Nephron progenitor cell (in vitro differentiated cells): Measurements from ENCODE around the gene PLD1.

Source experiments
- DNase-seq: peaks from one replicate; pipeline ENCODE4 v3.0.0; 2021
- H3K27ac Mint-ChIP-seq: 2 replicates; pipeline ENCODE4 v1.8.0; 2021; ENCODE audit warnings: mild to moderate bottlenecking, moderate library complexity, mixed read lengths
- H3K27me3 Mint-ChIP-seq: 2 replicates; pipeline ENCODE4 v1.8.0; 2021; ENCODE audit warnings: mild to moderate bottlenecking, low read depth, mixed read lengths; ENCODE audit not compliant: poor library complexity
- H3K36me3 Mint-ChIP-seq: 2 replicates; pipeline ENCODE4 v1.8.0; 2021; ENCODE audit warnings: low read depth, mixed read lengths
- H3K4me1 Mint-ChIP-seq: 2 replicates; pipeline ENCODE4 v1.8.0; 2021; ENCODE audit warnings: mixed read lengths
- H3K4me3 Mint-ChIP-seq: 2 replicates; pipeline ENCODE4 v1.8.0; 2021; ENCODE audit warnings: mild to moderate bottlenecking, moderate library complexity, mixed read lengths
- H3K9me3 Mint-ChIP-seq: 2 replicates; pipeline ENCODE4 v1.8.0; 2021; ENCODE audit warnings: mild to moderate bottlenecking, moderate library complexity, mixed read lengths
- TF ChIP-seq, protein P1 (sequence below): fragments of 200-600 bp; sonication (generic); IDR thresholded peaks from 2 replicates; pipeline ENCODE4 v1.5.0; 2021; ENCODE audit warnings: antibody characterized with exemption

Gene PLD1

DNA sequence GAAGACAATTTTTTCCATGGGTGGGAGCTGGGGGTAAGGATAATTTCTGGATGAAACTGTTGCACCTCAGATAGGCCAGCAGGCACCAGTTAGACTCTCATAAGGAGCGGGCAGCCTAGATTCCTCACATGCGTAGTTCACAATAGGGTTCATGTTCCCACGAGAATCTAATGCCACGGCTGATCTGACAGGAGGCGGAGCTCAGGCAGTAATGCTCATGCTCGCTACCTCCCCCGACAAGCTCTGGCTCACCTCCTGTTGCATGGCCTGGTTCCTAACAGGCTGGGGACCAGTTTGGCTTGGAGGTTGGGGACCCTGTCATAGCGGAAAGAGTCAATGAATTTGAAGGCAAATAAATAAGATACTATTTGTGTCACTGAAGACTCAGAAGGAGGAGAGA, 105.5 kb downstream of the PLD1 start:
- DNase-seq: no peak
- TF ChIP-seq, protein P1, sequence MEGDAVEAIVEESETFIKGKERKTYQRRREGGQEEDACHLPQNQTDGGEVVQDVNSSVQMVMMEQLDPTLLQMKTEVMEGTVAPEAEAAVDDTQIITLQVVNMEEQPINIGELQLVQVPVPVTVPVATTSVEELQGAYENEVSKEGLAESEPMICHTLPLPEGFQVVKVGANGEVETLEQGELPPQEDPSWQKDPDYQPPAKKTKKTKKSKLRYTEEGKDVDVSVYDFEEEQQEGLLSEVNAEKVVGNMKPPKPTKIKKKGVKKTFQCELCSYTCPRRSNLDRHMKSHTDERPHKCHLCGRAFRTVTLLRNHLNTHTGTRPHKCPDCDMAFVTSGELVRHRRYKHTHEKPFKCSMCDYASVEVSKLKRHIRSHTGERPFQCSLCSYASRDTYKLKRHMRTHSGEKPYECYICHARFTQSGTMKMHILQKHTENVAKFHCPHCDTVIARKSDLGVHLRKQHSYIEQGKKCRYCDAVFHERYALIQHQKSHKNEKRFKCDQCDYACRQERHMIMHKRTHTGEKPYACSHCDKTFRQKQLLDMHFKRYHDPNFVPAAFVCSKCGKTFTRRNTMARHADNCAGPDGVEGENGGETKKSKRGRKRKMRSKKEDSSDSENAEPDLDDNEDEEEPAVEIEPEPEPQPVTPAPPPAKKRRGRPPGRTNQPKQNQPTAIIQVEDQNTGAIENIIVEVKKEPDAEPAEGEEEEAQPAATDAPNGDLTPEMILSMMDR: no peak
- Mint-ChIP-seq H3K4me1 (no peaks in the 10 kb centered on the region), H3K4me3 (no peak overlapping the region), H3K27me3 (peaks cover 8% of the 10 kb centered on the region), H3K36me3 (peaks cover 4% of the 10 kb centered on the region), H3K9me3 (peaks cover 26% of the 10 kb centered on the region), H3K27ac (no peak overlapping the region)

DNA sequence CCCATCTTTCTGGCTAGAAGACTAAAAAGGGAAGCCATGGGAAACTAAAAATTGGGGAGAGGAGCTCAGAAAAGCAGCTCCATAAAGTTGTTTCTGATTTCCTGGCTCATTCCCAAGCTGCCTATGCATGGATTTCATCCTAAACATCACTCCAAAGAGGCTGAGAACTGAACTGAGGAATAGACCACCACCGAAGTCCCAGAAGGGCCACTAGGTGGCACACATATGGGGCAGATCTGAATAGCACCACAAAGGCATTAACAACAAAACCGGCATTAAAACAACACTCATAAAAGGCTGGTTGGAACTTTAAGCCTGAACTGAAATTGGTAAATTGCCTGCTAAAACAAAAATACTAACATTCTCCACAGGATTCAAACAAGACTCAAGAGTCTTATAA, 106.3 kb downstream of the PLD1 start:
- peaks cover 4% of the 10 kb centered on the region for H3K36me3 Mint-ChIP-seq
- peaks cover 26% of the 10 kb centered on the region for H3K9me3 Mint-ChIP-seq
- TF ChIP-seq, protein P1: no peak
- peaks cover 8% of the 10 kb centered on the region for H3K27me3 Mint-ChIP-seq
- DNase-seq: no peak
- H3K27ac Mint-ChIP-seq: no peak overlapping the region
- no peaks in the 10 kb centered on the region for H3K4me1 Mint-ChIP-seq
- no peak overlapping the region for H3K4me3 Mint-ChIP-seq

DNA sequence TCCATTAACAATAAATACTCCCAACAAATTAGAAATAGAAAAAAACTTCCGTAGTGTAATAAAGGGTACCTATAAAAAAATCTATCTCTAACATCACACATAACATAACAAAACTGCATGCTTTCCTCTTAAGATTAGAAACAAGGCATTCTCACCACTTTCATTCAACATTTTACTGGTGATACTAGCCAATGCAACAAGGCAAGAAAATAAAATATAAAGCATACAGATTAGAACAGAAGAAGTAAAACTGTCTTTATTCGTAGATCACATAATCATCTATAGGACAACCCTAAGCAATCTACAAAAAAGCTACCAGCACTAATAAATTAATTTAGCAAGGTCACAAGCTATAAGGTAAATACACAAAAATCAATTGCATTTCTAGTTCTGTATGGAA, 107.1 kb downstream of the PLD1 start:
- Mint-ChIP-seq H3K27ac (no peak overlapping the region), H3K4me1 (no peaks in the 10 kb centered on the region), H3K27me3 (peaks cover 8% of the 10 kb centered on the region), H3K9me3 (peaks cover 26% of the 10 kb centered on the region), H3K4me3 (no peak overlapping the region), H3K36me3 (peaks cover 4% of the 10 kb centered on the region)
- TF ChIP-seq, protein P1: no peak
- DNase-seq: no peak

DNA sequence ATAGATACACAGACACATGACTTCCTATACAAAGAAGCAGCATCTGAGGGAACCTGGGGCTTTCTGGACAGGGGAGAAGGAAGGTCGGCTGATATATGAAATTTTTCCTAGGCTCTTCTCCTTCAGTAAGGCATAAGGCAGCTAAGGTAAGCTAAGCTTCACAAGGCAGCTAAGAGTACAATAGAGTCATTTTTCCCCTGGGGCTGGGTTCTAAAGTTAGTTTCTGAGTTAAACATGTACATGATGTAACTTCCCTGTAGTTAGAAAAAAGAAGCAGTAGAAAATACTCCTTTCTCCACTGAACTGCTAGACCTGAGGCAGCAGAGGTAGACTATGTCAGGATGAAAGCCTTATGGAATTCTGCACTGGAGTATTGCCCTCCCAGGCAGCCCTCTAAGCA, 109.6 kb downstream of the PLD1 start:
- no peaks in the 10 kb centered on the region for H3K4me1 Mint-ChIP-seq
- no peak for DNase-seq
- H3K27ac Mint-ChIP-seq: no peak overlapping the region
- H3K9me3 Mint-ChIP-seq: peaks cover 26% of the 10 kb centered on the region
- TF ChIP-seq, protein P1: no peak
- H3K36me3 Mint-ChIP-seq: peaks cover 4% of the 10 kb centered on the region
- H3K4me3 Mint-ChIP-seq: no peak overlapping the region
- peaks cover 8% of the 10 kb centered on the region for H3K27me3 Mint-ChIP-seq

DNA sequence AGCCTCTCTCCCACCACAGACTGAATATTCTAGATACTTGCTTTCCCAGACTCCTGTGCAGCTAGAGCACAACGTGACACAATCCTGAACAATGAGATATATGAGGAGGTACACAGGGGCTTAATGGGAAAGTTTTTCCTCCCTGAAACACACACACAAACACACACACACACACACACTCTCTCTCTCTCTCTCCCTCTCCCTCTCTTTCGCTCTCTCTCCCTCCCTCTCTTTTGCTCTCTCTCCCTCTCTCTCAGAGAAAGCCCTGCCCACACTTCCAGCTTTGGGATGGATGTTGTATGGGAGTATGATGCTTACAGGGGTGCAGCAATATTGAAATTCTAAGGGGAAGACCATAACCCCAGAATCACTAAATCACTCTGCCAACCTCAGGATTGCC, 110.1 kb downstream of the PLD1 start:
- TF ChIP-seq, protein P1: no peak
- Mint-ChIP-seq H3K27ac (peak overlapping the region; percentile 61), H3K4me3 (no peak overlapping the region)

DNA sequence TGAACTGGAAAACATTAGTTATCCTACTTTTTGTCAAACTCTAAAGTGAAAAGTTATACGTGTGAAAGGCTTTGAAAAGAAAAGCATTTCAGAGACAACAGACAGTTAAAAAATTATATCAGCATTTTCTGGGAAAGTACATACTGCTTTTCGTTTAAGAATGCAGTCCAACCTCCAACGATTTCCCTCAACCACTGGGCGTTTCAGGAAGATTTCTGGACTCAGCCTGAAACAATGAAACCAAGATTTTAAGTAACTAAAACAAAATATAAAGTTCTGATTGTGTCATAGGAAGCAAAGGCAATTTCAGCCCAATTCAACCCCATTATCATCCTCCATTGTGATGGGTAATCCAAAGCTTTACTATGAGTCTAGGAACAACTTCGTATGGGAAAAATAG, 110.7 kb downstream of the PLD1 start:
- TF ChIP-seq, protein P1: no peak

More for the DNA sequence above, 110.1 kb downstream of the PLD1 start:
- H3K27me3 Mint-ChIP-seq: peaks cover 8% of the 10 kb centered on the region
- no peaks in the 10 kb centered on the region for H3K4me1 Mint-ChIP-seq
- H3K9me3 Mint-ChIP-seq: peaks cover 26% of the 10 kb centered on the region
- peaks cover 4% of the 10 kb centered on the region for H3K36me3 Mint-ChIP-seq
- DNase-seq: no peak

More for the DNA sequence above, 110.7 kb downstream of the PLD1 start:
- DNase-seq: no peak
- peaks cover 4% of the 10 kb centered on the region for H3K36me3 Mint-ChIP-seq
- H3K27ac Mint-ChIP-seq: no peak overlapping the region
- peaks cover 23% of the 10 kb centered on the region for H3K9me3 Mint-ChIP-seq
- H3K4me1 Mint-ChIP-seq: no peaks in the 10 kb centered on the region
- no peak overlapping the region for H3K4me3 Mint-ChIP-seq
- H3K27me3 Mint-ChIP-seq: peaks cover 8% of the 10 kb centered on the region
